Measurements from ENCODE around the gene SEMA4F.

GRCh38 chr2:74685408-74685807 is 31.4 kb downstream of the SEMA4F start:
- TF ChIP-seq CTCF (conservative IDR thresholded peaks at IDR 0.05) (no peak), ZFX (IDR thresholded peaks at IDR 0.05) (no peak)
